NCI-H526 (cell line): ENCODE data around the gene SINHCAF.

Experiments used
- DNase-seq, 2 experiments: peaks; one replicate each; lab custom pipeline; 2025; lab: John Stamatoyannopoulos, UW

Gene SINHCAF

DNA sequence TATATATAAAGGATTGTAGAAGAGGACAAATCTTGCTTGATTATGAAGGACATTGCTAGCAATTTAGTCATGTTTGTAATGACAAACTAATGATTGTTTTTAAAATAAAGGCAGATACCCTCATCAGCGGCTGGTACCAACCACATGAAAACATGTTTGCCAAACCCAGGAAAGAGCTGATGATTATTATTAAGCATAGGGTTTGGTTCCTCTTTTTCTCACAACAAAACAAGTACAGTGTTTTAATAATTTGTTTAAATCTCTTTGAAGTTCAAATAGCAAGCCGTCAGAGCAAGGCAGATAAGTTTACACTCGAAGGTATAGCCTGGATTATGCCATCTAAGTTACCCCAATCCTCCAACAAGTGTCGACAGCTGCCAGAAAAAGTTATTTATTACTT, 5.3 kb upstream of the SINHCAF start:
- no peak for DNase-seq

DNA sequence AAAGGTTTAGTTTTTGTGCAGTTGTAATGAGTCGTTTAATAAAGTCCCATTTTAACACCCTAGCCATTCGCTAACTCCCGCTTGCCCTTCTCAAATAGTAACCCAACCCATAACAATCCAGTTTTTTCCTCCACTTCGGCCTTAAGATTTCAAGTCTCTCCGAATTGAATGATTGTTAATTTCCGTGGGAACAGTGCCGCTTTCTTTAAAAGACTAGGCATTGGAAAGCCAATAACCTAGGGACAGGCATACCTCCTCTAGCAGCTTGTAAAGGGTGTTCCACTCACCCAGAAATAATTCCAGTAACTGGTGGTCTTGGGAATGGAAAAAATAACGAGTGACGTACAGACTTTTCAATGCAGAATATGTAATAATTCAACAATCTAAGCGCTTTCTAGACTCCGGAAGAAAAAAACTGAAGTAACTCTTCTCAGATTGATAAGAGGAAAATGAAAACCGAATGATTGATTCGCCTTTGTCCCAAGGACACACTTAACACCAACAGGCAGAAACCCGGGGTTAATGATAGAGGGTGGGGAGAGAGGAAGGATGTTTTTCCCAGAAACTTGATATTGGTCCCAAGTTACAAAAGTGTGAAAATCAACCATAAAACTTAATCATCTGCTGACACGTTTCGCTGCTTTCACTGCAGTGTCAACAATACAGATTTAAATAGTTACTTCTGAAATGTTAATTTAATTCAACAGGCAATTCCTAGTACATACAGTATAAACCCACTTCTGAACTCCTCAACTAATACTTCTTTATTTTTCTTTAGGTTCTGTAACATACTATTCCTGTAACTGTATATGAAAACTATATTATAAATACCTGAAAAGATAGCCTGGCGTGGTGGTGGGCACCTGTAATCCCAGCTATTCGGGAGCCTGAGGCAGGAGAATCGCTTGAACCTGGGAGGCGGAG, 1.0 kb upstream of the SINHCAF start:
- DNase-seq, result peak in 1 of 2 experiments; percentile 22

DNA sequence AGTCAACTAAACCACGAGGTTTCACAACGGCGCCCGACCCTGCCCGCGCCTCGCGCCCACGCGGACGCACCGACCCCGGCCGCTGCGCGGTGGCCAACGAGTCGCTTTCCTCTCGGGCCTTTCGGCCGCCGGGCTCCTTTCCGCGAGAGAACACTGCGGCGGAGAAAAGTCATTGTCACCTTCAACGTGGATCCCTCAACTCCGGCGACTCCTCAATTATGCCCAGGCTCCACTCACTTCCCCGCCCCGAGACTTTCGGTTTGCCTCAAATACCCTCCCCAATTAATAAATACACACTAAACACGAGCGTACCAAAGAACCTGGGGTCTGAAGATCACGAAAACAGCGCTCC, 450 bp downstream of the SINHCAF start:
- DNase-seq, result peak in 1 of 2 experiments; percentile 78

DNA sequence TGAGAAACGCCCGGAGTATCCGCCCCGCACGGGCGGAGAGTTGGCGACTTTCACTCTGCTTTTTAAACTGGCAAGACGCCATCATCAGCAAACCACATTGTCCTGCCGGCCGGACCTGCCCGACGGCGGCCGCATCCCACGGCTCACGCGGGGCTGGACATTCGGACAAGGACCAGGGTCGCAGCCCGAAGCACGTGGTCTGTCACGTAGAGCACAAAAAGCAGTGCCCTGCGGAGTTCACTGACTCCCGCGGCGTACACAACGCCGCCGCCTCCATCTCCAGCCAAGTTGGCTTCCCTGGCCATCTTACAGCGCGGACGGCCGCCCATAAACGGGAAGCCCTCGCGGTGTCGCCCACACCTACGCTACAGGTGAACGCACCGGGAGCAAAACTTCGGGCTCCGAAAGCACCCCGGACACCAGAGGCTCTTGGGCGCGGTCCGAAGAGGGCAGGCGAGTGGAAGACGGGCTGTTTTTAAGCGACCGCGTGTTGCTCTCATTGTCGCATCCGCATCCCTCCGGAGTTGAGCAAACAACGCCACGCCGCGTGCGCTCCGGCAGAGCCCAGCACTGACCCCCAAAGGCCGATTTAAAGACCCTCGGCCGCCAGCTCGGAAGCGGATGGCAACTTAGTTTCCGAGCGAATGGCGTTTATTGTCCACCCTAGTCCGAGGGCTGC, 966 bp downstream of the SINHCAF start:
- DNase-seq, result peak in 1 of 2 experiments; percentile 78

DNA sequence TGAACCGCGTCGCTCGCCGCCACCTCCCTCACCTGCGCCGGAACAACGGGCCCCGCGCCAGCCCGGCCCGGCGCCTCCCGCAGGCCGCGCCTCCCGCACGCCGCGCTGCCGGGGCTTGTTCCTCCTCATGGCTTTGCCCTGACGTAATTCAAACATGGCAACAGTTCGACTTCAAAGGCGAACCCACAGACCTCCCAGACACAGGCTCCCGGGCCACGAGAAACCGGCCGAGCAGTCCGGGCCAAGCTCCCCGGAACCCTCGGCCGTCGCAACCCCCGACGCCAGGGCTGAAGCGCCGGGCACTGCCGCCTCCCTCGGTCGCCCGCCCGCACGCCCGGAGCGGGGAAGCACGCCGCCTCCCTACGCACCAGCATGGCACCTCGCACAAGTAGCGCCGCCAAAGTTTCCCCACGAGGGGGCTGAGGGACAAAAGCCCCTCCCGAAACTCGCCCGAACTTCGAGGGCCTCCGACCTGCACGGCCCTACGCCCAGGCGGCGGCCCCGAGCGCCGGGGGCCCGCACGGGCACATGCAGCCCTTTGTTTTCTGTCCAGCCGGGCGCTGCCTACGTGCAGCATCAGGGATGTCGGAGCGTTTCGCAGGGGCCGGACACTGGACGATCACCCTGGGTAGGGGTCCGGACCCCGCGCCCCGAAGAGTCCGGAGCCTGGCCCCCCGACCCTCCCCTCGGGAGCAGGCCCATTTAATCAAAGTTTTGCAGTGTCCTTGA, 1.7 kb downstream of the SINHCAF start:
- DNase-seq, result peak; percentile 24 to 78

DNA sequence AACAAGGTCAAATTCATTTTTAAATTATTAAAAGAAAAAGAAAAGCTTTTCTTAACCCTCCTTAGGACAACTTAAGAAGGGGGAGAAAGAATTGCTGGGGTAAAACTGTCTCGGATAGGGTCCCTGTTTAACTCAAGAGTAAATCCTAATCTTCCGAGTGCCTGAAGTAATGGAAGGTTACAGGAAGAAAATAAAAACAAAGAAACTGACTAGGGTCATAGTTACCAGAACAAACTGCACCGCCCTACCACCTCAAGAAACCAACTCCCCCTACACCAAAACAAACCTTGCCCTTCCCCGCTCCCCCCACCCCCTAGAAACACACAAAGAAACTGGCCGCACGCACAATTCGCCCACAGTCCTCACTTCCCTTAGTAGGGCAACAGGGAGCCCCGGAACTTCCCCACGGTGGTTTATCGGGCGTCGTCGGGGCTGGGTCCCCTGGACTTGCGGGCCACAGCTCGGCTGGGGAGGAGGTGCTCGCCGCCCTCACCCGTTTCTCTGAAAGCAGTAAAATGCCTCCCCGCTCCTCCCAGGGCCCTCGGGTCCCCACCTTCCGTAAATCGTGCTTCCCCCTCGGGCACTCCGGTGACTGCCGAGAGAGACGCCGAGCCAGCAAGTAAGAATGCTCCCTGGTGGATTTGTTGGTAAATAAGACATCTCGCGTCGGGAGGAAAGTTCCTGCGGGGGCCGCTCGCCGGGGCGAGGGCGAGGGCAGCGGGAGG, 2.4 kb downstream of the SINHCAF start:
- peak; percentile 16 to 40 for DNase-seq

DNA sequence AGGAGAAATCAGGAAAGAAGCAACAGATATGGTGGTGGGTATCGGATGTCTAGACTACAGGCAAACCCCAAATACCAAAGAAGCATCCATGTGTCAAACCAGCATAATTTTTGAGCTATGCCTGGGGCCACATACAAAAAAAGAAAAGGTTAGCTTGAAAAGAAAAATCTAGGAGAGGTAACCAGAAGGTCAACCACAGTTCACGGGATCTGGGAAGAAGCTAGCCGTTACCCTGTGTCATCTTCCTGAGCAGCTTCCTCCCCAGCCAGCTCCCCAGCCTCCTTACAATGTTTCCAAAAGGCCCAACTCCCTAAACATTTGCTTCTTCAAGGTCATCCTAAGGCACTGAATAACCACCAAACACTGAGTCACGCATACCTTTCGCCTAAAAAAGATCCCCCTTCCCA, 3.1 kb downstream of the SINHCAF start:
- peak in 1 of 2 experiments; percentile 10 for DNase-seq

DNA sequence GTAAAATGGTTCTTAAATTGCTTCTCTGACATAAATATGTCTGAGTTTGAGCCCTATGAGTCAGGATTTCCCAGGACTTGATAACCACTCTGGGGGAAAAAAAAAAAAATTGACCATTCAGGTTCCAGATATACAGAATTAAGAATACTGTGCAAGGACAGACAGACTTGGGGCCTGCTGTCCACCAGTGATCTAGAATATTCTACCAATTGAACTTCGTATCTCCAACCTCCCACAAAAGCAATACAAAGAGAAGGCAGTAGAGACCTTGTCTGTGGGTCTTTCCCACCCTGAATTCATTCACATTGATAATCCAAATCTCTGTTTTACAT, 4.1 kb downstream of the SINHCAF start:
- no peak for DNase-seq

DNA sequence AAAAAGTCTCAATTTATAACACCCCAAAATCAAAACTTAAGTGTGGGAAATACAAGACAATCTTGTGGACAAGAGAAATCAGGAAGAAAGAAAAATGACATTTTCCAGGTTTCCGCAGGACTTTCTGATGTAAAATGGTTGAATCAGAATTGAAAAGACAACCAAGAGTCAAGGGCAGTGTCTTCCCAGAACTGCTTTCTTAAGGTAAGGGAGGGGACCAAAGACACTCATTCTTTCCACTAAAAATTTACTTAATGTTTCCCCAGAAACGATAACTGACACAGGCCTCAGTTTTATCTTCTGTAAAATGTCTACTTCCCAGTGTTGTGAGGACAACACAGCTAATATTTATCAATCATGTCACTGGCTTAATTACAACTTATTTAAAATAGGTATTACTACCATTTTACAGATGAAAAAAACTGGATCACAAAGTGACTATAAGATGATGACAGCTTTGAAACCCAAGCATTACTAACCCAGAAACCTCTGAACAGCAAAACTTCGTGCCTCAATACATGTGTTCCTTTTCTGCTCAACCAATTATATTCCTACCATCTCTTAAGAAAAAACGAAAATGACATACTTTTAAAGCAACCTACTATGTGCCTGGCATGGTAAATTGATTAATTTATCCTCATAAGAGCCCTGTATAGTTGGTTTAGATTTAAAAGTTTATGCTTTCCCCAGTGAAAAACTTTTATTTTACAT, 4.6 kb downstream of the SINHCAF start:
- no peak for DNase-seq

DNA sequence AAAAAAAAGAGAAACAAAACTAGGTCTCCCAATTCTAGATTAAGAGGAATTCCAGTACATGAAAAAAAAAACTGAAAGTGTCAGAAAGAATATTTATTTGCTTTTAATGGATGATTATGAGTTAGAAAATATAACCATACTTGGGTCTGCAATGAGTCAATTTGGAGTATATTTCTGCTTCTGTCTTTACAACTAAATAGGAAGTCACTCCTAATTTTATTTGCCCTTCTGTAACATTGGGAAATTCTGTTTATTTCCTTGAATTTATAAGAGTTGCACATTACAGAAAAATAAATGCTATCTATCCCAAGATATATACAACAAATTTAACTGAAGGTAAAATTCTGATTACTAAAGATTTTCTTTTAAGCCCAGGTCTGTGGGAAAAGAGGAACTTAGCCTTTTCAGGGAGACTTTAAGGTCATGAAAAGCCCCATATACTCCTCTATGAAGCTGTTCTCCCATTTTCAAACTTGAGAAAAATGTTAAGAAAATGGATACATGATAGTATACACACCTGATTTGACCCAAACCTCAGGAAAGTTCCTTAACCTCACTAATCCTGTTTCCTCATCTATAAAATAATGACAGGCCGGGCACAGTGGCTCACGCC, 7.2 kb downstream of the SINHCAF start:
- DNase-seq, result no peak

DNA sequence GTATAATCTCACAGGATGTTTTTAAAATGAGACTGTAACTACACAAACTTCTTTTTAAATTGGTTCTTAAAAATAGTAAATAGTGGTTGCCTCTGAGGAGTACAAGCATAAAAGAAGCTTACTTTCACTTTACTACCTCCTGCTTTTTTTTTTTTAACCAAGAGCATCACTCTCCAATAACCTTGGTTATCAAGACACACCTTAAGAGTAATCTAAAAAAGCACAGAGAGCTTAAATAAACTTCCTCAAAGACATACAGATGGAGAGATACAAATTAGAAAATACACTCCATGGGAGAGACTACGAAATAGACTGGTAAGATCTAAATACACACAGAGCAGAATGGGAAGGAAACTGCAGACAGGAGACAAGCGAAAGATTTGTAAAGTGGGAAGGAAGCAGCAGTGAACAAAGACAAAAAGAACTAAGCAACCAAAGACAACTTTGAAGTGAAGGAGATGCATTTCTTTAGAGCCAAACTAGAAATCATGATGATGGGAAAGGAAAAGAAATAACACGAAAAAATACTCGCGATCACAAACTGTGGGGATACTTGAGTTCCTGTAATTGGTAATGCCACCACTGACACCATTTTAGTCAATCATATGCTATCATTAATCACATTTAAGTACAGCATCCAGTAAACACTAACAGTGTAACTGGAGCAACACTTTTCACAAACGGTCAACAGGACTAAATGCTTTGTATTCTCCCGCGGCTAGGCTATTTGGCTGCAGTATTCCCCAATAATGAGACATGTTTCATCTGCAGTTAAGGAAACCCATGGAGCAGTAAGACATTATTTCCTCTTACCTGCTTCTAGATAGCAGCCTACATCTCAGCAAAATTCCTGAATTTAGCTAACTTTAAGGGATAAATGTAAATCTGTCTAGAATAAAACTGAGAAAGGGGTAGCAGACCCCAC, 8.2 kb downstream of the SINHCAF start:
- DNase-seq, result no peak

DNA sequence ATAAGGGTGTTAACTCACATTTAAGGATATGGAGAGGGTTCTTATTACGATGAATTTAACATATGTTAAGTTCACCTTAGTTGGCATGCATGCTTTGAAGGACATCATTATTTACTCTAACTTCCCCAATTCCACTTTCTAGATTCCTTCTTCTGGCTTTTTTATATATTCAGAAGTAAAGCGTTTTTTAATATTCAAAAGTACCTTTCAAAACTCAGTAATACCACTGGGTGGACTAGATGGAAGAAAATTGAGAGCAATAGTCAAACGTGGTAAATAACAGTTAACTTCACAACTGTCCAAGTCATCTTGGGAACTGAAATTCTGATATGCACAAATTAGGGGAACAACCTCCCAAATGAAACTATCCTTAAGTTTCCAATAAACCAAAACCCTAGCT, 9.1 kb downstream of the SINHCAF start:
- no peak for DNase-seq

DNA sequence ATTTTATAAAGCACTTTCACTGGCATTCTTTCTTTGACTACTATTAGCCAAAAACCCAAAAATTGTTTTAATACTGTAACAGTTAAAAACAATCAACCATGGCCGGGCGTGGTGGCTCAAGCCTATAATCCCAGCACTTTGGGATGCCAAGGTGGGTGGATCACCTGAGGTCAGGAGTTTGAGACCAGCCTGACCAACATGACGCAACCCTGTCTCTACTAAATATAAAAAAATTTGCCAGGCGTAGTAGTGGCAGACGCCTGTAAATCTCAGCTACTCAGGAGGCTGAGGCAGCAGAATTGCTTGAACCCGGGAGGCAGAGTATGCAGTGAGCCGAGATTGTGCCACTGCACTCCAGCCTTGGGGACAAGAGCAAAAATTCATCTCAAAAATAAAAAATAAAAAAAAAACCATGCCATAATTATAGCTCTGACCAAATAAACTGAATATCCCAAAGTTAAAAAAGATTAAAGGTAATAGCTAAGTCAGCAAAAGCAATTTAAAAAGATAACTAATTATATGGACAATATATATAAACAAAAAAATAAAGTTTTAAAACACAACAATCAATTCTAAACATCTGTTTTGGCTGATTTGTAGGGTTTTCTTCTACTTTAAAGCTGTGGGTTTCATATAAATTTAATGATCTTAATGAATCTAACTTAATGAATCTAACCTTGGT, 10.0 kb downstream of the SINHCAF start:
- DNase-seq, result no peak

DNA sequence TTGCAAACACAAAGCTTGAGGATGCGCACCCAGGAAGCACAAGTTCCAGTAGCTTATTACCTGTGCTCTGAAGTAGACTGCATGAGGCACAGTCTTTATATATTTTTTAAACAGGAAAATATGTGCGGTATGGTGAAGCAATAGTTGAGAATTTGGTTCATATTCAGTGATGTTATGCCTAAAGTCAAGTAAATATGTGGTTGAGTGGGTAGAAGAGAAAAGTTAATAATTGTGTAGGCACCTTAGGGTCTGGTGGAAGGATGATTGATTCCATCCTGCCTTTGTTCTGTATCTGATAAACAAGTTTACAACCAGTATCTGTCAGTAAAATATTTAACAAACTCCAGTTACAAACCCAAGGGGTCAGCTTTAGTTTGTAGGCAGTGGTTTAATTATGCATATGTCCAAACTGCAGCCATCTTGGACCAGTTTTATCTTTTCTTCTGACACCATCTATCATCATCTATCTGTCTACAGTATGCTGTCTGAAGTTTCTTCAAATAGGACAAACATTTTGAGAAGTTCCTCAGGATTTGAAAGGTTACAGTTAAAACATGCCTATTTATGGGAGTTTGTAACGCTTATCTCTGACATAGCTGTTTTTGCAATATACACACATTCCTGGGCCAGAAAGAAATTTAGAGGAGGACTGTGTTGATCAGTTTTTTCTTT, 10.8 kb downstream of the SINHCAF start:
- DNase-seq, result no peak

DNA sequence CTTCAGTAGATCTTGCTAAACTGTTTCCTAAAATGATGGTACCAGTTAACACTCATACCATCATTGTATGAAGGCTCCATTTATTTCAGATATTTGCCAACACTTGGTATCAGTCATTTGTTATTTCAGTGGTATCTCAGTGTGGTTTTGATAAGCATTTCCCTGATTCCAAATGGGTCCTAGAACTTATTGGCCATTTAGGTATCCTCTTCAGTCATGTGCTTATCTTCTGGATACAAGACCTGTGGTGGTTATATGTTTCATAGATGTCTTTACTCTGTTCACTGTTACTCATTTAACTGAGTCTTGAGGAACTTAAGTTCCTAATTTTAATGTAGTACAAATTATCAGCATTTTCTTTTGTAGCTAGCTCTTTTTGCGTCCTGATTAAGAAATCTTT, 13.5 kb downstream of the SINHCAF start:
- DNase-seq, result no peak

DNA sequence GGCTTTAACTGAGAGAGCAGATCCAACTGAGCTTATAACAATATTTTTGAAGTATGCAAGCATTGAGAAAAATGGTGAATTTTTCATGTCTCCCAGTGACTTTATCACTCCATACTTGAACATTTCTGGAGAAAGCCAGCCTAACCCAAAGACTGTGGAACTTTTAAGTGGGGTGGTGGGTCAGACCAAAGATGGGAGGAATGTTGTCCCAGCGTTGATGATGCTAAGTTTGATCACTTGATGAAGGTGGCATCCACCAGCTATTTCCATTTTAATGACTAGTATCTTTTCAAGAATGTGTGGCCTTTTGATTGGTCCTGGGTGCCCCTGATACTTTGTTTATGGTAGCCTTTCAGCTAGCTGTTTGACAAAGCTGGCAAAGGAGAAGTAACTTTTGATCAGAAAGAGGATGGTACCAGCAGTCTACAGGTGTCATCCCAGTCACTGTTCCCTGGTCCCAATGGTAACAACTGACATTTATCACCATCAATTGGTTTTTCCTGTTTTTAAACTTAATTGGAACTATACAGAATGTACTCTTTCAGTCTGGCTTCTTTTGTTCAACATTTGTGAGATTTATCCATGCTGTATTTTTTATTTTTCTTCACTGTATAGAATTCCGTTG, 14.2 kb downstream of the SINHCAF start:
- no peak for DNase-seq

DNA sequence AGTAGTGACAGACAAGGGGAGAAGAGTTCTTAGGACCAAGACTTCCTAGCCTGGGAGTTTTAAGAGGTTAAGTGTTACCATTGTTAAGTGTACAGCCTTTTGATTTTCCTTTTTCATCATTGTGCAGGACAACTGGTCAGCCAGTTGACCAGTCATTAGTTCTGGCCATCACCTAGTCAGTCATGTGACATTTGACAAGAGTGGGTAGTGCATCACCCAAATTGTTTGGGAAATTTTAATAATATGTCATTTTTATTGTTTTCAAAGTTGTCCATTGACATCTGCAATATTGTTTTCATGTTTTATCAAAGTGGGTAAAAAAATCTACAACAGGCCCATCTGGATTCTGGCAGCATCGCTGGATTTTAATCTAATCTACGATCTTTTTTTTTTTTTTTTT, 15.5 kb downstream of the SINHCAF start:
- no peak for DNase-seq

DNA sequence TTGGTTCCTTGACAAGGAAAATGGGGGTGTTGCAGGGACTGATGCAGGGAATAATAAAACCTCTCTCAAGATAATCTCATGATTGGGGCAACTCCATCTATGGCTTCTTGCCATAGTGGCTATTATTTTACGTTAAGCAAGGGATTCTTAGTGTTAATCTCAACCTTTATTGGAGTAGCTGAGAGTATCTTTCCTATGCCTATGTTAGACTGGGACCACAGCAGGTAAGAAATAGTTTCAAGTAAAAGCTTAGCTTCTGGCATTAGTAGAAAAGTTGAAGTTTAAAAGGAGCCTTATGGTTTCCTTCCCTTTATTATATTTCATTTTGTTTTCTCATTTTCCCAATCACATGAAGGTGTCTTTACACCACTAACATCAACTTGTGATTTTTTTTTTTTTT, 16.7 kb downstream of the SINHCAF start:
- no peak for DNase-seq
